ENCODE results near the gene PLK5.

PLK5 gene

GRCh38 chr19:1577090-1577928, 53.4 kb downstream of the PLK5 start:
- DNase-seq (ENCODE audit: low read depth in 2 of 2): no peak

GRCh38 chr19:1577929-1578618, 54.2 kb downstream of the PLK5 start:
- DNase-seq (ENCODE audit: low read depth in 2 of 2): no peak

- DNase-seq (ENCODE audit: low read depth in 2 of 2): no peak
These were observed 55.3 kb downstream of the PLK5 start for GRCh38 chr19:1579222-1579621.

GRCh38 chr19:1580382-1580781, 56.5 kb downstream of the PLK5 start:
- no peak for DNase-seq (ENCODE audit: low read depth in 2 of 2)

GRCh38 chr19:1580957-1581356, 57.1 kb downstream of the PLK5 start:
- no peak for DNase-seq (ENCODE audit: low read depth in 2 of 2)

- DNase-seq (ENCODE audit: low read depth in 2 of 2): no peak
These were observed 58.3 kb downstream of the PLK5 start for GRCh38 chr19:1582201-1582600.

- no peak for DNase-seq (ENCODE audit: low read depth in 2 of 2)
These were observed 60.8 kb downstream of the PLK5 start for GRCh38 chr19:1584500-1585242.

- no peak for DNase-seq (ENCODE audit: low read depth in 2 of 2)
These were observed 61.3 kb downstream of the PLK5 start for GRCh38 chr19:1585243-1585580.

Data from stimulated activated CD4-positive, alpha-beta T cell treated with anti-CD3 and anti-CD28 coated beads, Interleukin-12 subunit alpha, Interleukin-12 subunit beta, amount 100 ng/mL, for 24 hours (primary cell).